GF-D8 (cell line): ENCODE measurements around the gene TNS2.
"Not testable (repeated sequence)": the region's sequence is repeated elsewhere in the genome, so short reads cannot be mapped to it uniquely, and the experiment has no call there.

Experiments
- DNase-seq: peaks from one replicate; lab custom pipeline; 2025; lab: John Stamatoyannopoulos, UW

Gene TNS2

GRCh38 chr12:53049571-53050318 is at the start of gene TNS2:
TNS2 (plus strand) TSS chr12:53050065; CDS start chr12:53050186, 121 bp downstream.
- DNase-seq = no peak

- DNase-seq = no peak
These were observed 45.7 kb upstream of the TNS2 start for GRCh38 chr12:53004178-53004577.

GRCh38 chr12:53004582-53004981 is 45.3 kb upstream of the TNS2 start:
- no peak for DNase-seq

- DNase-seq = no peak
These were observed 44.5 kb upstream of the TNS2 start for GRCh38 chr12:53005215-53005985.

GRCh38 chr12:53005986-53006809 is 43.7 kb upstream of the TNS2 start, which contains the start of gene EIF4B:
EIF4B (plus strand) TSS chr12:53006456; CDS start chr12:53006484, 28 bp downstream.
- peak; percentile 98 for DNase-seq

- peak; percentile 50 for DNase-seq
These were observed 43.0 kb upstream of the TNS2 start for GRCh38 chr12:53006810-53007309.

GRCh38 chr12:53007343-53007742 is 42.5 kb upstream of the TNS2 start:
- no peak for DNase-seq

GRCh38 chr12:53008760-53009159 is 41.1 kb upstream of the TNS2 start:
- DNase-seq = not testable (repeated sequence)

GRCh38 chr12:53010955-53011354 is 38.9 kb upstream of the TNS2 start:
- DNase-seq = no peak

GRCh38 chr12:53011889-53012288 is 38.0 kb upstream of the TNS2 start:
- no peak for DNase-seq

- DNase-seq = no peak
These were observed 36.9 kb upstream of the TNS2 start for GRCh38 chr12:53012928-53013327.

- no peak for DNase-seq
These were observed 35.2 kb upstream of the TNS2 start for GRCh38 chr12:53014709-53015108.

GRCh38 chr12:53025250-53025649 is 24.6 kb upstream of the TNS2 start:
- DNase-seq = no peak

GRCh38 chr12:53027014-53027413 is 22.9 kb upstream of the TNS2 start:
- DNase-seq = not testable (repeated sequence)

- no peak for DNase-seq
These were observed 18.2 kb upstream of the TNS2 start for GRCh38 chr12:53031616-53032015.

- DNase-seq = not testable (repeated sequence)
These were observed 16.0 kb upstream of the TNS2 start for GRCh38 chr12:53033832-53034231.

GRCh38 chr12:53034459-53034858 is 15.4 kb upstream of the TNS2 start:
- no peak for DNase-seq

- DNase-seq = no peak
These were observed 13.1 kb upstream of the TNS2 start for GRCh38 chr12:53036802-53037201.

- DNase-seq = no peak
These were observed 10.0 kb upstream of the TNS2 start for GRCh38 chr12:53039851-53040250.

- DNase-seq = no peak
These were observed 7.0 kb upstream of the TNS2 start for GRCh38 chr12:53042607-53043454.

GRCh38 chr12:53044052-53044581 is 5.7 kb upstream of the TNS2 start:
- no peak for DNase-seq
